Sigmoid colon (tissue), 7 donors: ENCODE data around the gene NR6A1. TPM values are rescaled to one million over a fixed set of nuclear protein-coding genes. Genes with fewer than 3 reads are reported as not detected.

Experiments
- DNase-seq: peaks from one replicate; pipeline ENCODE4 v3.0.0-alpha.2; 2019
- H3K27ac ChIP-seq, 4 donors: fragments of 200-600 bp; sonication (generic); one replicate each; pipeline ENCODE4 v1.5.1; 2016 to 2019; ENCODE audit warnings: mild to moderate bottlenecking in 1 of 4
- H3K27me3 ChIP-seq, 3 donors: fragments of 200-600 bp; sonication (generic); one replicate each; pipeline ENCODE4 v1.5.1; 2019; ENCODE audit warnings: mild to moderate bottlenecking in 1 of 3
- H3K36me3 ChIP-seq, 4 donors: fragments of 200-600 bp; sonication (generic); one replicate each; pipeline ENCODE4 v1.5.1; 2016 to 2019
- H3K4me1 ChIP-seq, 4 donors: fragments of 200-600 bp; sonication (generic); one replicate each; pipeline ENCODE4 v1.5.1; 2017 to 2019
- H3K4me3 ChIP-seq, 4 donors: fragments of 200-600 bp; sonication (generic); one replicate each; pipeline ENCODE4 v1.5.1; 2017 to 2019; ENCODE audit warnings: mild to moderate bottlenecking in 2 of 4, moderate library complexity in 1 of 4
- H3K9me3 ChIP-seq, 4 donors: fragments of 200-600 bp in 3 of 4; sonication (generic) in 3 of 4; one replicate each; pipeline versions ENCODE4 v1.5.1 to v1.6.1; 2013 to 2019
- CTCF ChIP-seq, 4 experiments: fragments of 450-650 bp in 3 of 4; fragments of 200-600 bp in 1 of 4; IDR thresholded peaks; one replicate each; pipeline ENCODE4 v1.5.1; 2016 to 2019; ENCODE audit warnings: antibody characterized with exemption in 4 of 4, mild to moderate bottlenecking in 3 of 4, moderate library complexity in 2 of 4
- EP300 ChIP-seq, 4 donors: sonication (generic); formaldehyde crosslinking; IDR thresholded peaks; one replicate each; pipeline ENCODE4 v1.6.1; 2017; ENCODE audit warnings: antibody characterized with exemption in 4 of 4
- POLR2A ChIP-seq, 2 donors: fragments of 450-650 bp; IDR thresholded peaks; one replicate each; pipeline ENCODE4 v1.6.1; 2016; ENCODE audit warnings: antibody characterized with exemption in 2 of 2, mild to moderate bottlenecking in 2 of 2, moderate library complexity in 2 of 2
- POLR2AphosphoS5 ChIP-seq, 4 donors: sonication (generic); formaldehyde crosslinking; IDR thresholded peaks; one replicate each; pipeline ENCODE4 v1.6.1; 2017; ENCODE audit warnings: antibody characterized with exemption in 4 of 4
- WGBS, 2 donors: extraction: QIAGEN DNeasy Blood & Tissue Kit; methylation state at CpG; one replicate each; pipeline ENCODE4 v1.1.7; 2013; 5-methylcytosine and 5-hydroxymethylcytosine counted together
- intact Hi-C: fragments of 100-400 bp; cut with DNase I; formaldehyde crosslinking; loops from one replicate; pipeline ENCODE4 v1.15.1; 2023
- polyA plus RNA-seq, 3 donors: library from polyadenylated mRNA; stranded (reverse); fragments of 200-250 nt; gene quantifications; one replicate each; pipeline ENCODE4 v1.2.3, GENCODE V29; 2013
- total RNA-seq, 4 donors: library from RNA; depleted of rRNA; stranded (reverse); fragments of >200 nt; gene quantifications; one replicate each; pipeline ENCODE4 v1.1.0, GENCODE V29; 2016
- donor health status: healthy with polysubstance abuse.
- donor health status: Bipolar disorder and iron deficiency.
- donor health status: healthy.

The NR6A1 gene
- total and polyA plus RNA-seq, 7 donors: 0.60 to 3.0 (median 1.8) TPM

GRCh38 chr9:124716808-124717207, 54.3 kb downstream of the NR6A1 start:
- intact Hi-C loops: no loop called here
- DNase-seq: no peak
- H3K9me3 ChIP-seq: no peaks in the 10 kb centered on the region
- H3K36me3 ChIP-seq: no peaks in the 10 kb centered on the region
- peaks cover 0 to 4% (median under 1%) of the 10 kb centered on the region in 4 donors for H3K4me1 ChIP-seq
- WGBS, 2 donors: 73 to 77% methylated on average over 6 of the region's 6 CpGs
- H3K27ac ChIP-seq: no peak overlapping the region
- H3K4me3 ChIP-seq: no peak overlapping the region
- H3K27me3 ChIP-seq: no peaks in the 10 kb centered on the region
- TF ChIP-seq CTCF (IDR thresholded peaks at IDR 0.05): no peak
- TF ChIP-seq POLR2A (IDR thresholded peaks at IDR 0.05): no peak
- no peak for TF ChIP-seq EP300 (IDR thresholded peaks at IDR 0.05)
- no peak for TF ChIP-seq POLR2AphosphoS5 (IDR thresholded peaks at IDR 0.05)

DNA sequence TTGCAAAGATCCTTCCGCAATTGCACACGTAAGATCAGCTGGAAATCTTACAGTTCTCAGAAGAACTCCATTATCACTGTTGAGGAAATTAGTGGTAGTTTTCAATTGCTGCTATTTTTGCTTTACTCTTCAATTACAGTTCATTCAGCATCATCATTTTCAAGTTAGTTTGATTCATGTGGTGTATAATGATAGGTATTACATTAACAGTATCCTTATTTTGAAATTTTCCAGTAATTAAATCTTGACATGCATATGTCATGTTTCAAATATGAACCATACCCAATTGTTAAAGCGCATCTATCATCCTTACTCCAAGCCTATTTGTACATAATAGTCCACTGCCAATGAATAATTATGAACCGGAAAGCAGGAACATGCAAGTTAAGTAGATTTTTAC, 60.3 kb downstream of the NR6A1 start:
- WGBS, 2 donors: 91 to 94% methylated on average over 4 of the region's 4 CpGs
- Histone ChIP-seq H3K4me3 (no peak overlapping the region), H3K4me1 (peaks cover 0 to 11% (median 2%) of the 10 kb centered on the region in 4 donors), H3K36me3 (no peaks in the 10 kb centered on the region), H3K27ac (no peak overlapping the region), H3K9me3 (no peaks in the 10 kb centered on the region), H3K27me3 (no peaks in the 10 kb centered on the region)
- no peak for TF ChIP-seq CTCF (IDR thresholded peaks at IDR 0.05)
- TF ChIP-seq POLR2A (IDR thresholded peaks at IDR 0.05): no peak
- TF ChIP-seq EP300 (IDR thresholded peaks at IDR 0.05): no peak
- no peak for TF ChIP-seq POLR2AphosphoS5 (IDR thresholded peaks at IDR 0.05)
- no peak for DNase-seq
- intact Hi-C loops: loop anchor here (5.0 kb wide), 1 partner anchor 158 kb away; no protein-coding TSS in a partner anchor

- H3K36me3 ChIP-seq: no peaks in the 10 kb centered on the region
- peaks cover 0 to 11% (median 2%) of the 10 kb centered on the region in 4 donors for H3K4me1 ChIP-seq
- no peaks in the 10 kb centered on the region for H3K27me3 ChIP-seq
- H3K4me3 ChIP-seq: no peak overlapping the region
- no peak overlapping the region for H3K27ac ChIP-seq
- intact Hi-C loops: no loop called here
- 94 to 96% methylated on average over 2 of the region's 2 CpGs for WGBS, 2 donors
- no peak for DNase-seq
- TF ChIP-seq POLR2A (IDR thresholded peaks at IDR 0.05): no peak
- TF ChIP-seq POLR2AphosphoS5 (IDR thresholded peaks at IDR 0.05): no peak
- no peak for TF ChIP-seq CTCF (IDR thresholded peaks at IDR 0.05)
- TF ChIP-seq EP300 (IDR thresholded peaks at IDR 0.05): no peak
- H3K9me3 ChIP-seq: no peaks in the 10 kb centered on the region
Observed at GRCh38 chr9:124709292-124709690, 61.8 kb downstream of the NR6A1 start.

DNA sequence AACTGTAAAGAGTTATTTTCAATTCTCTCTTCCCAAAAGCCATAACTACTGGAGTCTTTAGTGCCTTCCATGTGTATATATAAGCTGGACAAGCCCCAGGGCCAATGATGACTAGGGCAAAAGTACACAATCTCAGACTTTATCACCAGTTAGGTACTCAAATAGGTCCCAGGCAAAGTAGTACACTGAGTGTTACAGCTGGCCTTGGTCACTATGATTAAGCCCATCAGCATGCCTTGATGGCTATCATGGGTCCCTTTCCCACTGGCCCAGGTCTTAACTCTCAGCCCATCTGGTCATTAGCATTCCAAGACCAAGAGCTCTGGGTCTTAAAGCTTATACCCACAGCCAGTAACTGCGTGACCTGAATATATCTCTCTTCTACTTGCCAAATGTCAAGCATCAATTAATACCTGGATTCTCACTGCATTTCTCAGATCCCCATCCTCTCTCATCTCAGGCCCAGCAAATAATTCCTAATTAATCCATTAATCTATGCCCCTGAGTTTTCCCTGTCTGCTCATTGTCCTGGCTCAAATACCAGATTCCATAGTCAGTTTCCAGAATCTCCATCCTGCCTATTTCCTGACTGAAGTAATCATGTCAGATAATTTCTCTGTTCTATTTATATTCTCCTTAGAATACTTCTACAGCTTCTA, 62.3 kb downstream of the NR6A1 start:
- no peak for DNase-seq
- intact Hi-C loops: no loop called here

More for the DNA sequence above, 62.3 kb downstream of the NR6A1 start:
- Histone ChIP-seq H3K4me1 (peaks cover 0 to 11% (median 2%) of the 10 kb centered on the region in 4 donors), H3K36me3 (no peaks in the 10 kb centered on the region), H3K27me3 (no peaks in the 10 kb centered on the region), H3K27ac (no peak overlapping the region), H3K9me3 (no peaks in the 10 kb centered on the region), H3K4me3 (no peak overlapping the region)
- TF ChIP-seq EP300 (IDR thresholded peaks at IDR 0.05) (no peak), POLR2A (IDR thresholded peaks at IDR 0.05) (no peak), POLR2AphosphoS5 (IDR thresholded peaks at IDR 0.05) (no peak), CTCF (IDR thresholded peaks at IDR 0.05) (no peak)
- 88 to 90% methylated on average over 1 of the region's 1 CpG for WGBS, 2 donors
